T-helper 2 cell treated with Interferon-gamma antibody and Interleukin-4, amounts not matched to agents 100 ng/mL and 5 ng/mL, for 36 hours (primary cell): ENCODE data around the gene CIAO1. TPM values are rescaled to one million over a fixed set of nuclear protein-coding genes. Genes with fewer than 3 reads are reported as not detected.
"Not testable (repeated sequence)": the region's sequence is repeated elsewhere in the genome, so short reads cannot be mapped to it uniquely, and the experiment has no call there.

ENCODE experiments used
- intact Hi-C: fragments of 100-400 bp; cut with micrococcal nuclease; formaldehyde crosslinking; loops from one replicate; pipeline ENCODE4 v1.15.1; 2023
- total RNA-seq: library from RNA; stranded (reverse); gene quantifications from 2 replicates; pipeline ENCODE4 v1.2.3, GENCODE V29; 2022

CIAO1 gene
- 67.7 and 71.4 TPM in 2 replicates for total RNA-seq

DNA sequence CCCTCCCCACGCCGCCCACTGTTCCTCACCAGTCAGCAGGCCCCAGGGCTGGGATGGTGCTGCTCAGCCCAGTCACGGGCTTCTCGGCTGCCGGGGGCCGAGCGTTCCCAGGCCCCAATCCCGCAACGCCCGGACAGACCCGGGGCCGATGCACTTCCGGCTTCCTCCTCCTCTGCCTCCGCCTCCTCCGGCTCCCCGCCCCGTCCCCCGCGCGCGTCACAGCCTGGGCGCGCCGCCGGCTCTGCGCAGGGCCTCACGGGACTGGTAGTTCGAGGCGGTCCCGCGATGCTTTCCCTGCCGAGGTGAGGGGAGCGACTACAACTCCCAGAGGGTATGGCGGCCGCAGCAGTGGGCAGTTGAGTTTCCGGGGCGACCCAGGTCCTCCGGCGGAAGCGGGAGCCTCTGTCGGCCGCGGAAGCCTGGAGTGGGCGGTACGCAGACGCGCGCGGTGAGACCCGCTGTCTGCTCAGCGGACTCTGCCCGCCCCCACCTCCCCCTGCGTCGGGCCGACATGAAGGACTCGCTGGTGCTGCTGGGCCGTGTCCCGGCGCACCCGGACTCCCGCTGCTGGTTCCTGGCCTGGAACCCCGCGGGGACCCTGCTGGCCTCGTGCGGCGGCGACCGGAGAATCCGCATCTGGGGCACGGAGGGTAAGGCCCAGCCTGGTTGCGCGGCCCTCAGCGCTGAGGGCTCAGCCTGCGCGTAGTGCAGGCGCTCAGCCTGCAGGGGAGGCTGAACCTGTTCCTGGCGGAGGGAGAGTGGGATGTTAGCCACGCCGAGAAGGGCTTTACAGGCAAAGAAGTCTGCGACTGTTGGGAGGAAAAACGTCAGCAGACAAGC is at the start of gene CIAO1, which contains the start of gene TMEM127:
Gene CIAO1 (plus strand): TSS at position 386 of the 840 bp plus-strand sequence. CDS start 126 bp downstream, at position 512.
Gene TMEM127 (minus strand): TSS at position 158 of the 840 bp plus-strand sequence. CDS start 616 bp downstream, outside the sequence.
- intact Hi-C loops: loop anchor here (1.0 to 5.0 kb wide), 8 partner anchors 39 to 371 kb away; partner anchors contain the start of genes ANKRD36C, ARID5A, DUSP2 and KANSL3

DNA sequence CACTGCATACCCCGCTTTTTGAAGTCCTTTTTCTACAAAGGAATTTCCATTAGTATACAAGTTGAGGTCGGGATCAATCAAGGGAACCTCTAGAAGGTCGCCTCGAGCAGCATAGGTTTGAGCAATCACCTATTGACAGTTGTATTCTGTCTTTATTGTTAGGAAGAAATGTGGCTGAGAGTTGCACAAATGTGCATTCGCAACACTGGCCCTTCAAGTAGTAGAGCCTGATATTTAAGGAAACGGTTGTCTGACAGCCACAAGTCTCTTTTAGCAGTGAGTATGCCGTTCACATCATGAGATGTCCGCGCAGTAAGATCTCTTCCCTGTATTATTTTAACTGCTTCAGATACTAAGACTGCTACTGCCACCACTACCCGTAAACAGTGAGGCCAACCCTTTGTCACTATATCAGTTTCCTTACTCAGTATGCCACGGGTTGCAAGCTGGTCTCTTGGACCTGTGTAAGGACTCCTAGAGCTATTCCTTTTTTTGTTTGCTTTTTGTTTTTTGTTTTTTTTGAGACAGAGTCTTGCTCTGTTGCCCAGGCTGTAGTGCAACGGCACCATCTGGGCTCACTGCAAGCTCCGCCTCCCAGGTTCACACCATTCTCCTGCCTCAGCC is 47.4 kb upstream of the CIAO1 start:
- intact Hi-C loops: no loop called here

DNA sequence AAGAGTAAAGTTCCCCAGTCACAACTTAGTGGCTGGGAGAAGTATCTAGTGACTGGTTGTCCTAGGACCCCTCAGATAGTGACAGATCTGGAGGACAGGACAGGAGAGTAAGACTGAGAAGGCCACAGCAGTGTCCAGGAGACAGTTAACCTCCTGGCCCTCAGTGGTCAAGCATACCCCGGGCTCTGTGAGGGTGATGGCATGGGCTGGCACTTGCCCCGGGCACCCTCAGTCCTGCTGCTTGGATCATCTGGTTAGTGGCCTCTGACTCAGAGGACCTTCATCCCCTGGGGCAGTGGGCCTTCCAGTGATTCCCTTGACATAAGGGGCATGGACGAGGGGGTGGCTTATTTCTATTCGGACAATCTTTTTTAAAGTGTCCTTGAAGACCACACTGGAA is 46.1 kb upstream of the CIAO1 start:
- intact Hi-C loops: not testable (repeated sequence)

DNA sequence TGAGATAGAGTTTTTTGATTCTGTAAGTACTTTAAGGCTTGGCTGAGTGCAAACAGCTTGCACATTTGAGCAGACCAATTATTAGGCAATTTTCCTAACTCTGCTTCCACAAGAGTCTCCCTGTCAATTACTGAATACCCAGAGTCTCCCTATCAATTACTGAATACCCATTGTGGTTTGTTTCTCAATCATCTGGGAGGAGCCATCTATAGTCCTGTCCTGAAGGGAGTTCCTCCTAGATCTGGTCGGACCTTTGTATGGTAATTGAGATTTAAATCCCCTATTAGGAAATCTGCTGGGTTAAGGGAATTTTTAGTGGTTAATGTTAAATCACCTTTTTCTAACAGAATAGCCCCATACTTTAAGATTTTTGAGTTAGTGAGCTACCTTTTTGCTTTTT is 44.9 kb upstream of the CIAO1 start:
- intact Hi-C loops: not testable (repeated sequence)

DNA sequence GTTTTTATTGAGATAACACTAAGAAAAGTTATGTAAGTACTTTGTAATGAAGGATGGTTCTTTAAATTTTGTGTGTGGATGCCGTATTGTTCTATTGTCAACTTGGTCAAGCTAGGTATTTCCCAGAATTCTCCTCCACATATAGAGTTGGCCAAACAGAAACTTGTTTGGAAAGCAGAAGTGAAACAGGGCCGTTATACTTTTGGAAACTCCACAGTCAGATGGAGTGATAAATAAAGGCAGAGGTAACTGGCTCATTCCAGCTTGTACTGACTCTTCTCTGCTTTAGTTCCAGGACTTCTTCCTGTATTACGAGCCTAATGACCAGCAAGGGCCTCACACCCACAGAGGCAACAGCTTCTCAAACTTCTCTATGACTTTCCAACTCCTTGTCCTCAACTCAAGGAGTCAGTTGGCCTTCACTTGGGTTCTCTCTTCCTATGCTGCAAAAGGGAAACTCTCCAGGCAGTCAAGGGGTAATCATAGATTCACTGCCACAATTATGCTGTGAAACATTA is 41.0 kb upstream of the CIAO1 start:
- intact Hi-C loops: no loop called here

DNA sequence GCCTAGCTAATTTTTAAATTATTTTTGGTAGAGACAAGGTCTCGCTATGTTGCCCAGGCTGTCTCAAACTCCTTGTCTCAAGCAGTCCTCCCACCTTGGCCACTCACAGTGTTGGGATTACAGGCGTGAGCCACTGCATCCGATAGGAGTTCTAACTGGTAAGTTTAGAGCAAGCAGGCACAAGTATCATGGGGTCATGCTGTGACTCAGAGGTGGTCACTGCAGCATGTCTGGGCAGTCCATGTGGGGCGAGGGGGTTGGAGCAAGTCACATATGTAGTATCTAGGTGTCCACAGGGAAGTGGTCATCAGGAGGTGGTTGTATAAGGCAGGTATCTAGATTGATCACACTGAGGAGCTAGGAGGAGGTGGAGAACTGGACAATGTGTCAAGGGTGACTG is 34.7 kb upstream of the CIAO1 start:
- intact Hi-C loops: no loop called here

DNA sequence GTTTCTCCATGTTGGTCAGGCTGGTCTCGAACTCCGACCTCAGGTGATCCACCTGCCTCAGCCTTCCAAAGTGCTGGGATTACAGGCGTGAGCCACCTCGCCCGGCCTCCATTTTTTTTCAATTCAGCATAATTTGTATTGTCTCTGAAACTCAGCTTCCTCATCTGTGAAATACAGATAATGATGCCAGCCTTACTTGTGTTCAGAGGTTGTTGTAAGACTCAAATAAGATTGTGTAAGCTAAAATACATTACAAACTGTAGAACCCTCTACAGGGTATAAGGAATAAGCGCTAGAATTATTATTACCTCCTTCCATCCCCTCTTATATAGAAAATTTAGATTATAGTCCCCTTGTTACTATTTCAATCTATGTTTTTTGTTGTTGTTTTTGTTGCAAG is 32.6 kb upstream of the CIAO1 start:
- intact Hi-C loops: no loop called here

DNA sequence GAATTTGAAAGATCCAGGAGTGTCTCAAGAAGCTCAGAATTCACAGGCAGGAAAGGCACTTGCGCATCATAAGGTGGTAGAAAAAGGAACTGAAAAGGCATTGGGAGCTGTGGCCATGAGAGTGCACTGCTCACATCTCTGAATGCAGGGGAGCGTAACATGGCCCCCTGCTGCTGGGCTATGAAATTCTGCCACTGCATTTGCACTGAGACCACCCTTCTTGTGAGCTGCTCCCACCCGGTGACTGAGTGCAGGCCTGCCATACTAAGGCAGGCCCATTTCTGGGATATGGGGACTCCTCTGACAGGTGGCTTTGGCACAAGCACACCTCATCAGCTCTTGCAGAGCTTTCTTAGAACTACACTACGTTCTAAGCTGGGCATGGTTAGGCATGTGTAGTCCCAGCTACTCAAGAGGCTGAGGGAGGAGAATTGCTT is 32.1 kb upstream of the CIAO1 start:
- intact Hi-C loops: no loop called here

DNA sequence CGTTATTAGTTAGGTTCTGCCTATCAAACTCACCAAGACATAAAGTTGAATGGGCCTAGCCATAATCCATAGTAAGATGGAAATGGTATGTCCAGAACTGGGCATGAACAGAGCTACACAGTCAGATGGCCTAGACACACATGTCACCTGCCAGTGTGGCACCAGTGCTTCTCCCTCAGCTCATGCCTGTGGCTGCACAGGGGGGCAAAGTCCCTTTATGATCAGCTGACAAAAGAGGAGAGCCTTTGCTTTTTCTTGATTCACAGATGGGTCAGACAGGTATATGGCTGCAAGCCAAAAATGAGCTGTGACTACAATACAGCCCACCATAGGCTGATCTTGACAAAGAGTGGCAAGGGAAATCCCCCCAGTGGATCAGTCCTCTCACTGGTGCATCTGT is 29.1 kb upstream of the CIAO1 start:
- intact Hi-C loops: no loop called here

DNA sequence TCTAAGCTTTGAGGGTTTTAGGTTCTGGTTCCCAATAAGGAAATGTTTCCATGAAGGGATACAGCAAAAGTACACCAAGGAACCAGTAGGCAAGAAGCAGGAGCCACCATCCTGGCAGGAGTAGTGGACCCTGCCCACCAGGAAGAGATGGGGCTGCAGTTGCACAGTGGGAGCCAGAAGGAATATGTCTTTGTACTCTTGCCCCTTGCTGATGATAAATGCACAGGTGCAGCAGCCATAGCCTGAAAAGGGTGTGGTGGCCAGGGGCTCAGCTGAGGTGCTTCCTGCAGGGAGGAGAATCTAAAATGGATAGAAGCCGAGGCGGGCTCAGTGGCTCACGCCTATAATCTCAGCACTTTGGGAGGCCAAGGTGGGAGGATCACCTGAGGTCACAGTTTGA is 27.8 kb upstream of the CIAO1 start:
- intact Hi-C loops: no loop called here

DNA sequence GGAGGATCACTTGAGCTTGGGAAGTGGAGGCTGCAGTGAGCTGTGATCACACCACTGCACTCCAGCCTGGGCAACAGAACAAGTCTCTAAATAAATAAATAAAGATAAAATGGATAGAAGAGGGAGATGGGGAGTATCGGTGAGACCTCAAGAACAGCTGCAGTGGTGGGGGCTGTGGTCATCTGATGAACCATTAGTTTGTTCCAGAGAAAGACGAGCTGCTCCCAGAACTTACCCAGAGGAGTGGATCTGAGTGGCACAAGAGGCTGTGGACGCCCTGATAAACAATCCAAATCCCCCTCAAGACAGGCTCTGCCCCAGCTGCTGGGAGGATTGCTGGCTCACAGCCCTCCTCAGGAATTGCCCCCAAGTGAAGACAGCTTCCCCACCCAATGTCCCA is 26.9 kb upstream of the CIAO1 start:
- intact Hi-C loops: no loop called here

DNA sequence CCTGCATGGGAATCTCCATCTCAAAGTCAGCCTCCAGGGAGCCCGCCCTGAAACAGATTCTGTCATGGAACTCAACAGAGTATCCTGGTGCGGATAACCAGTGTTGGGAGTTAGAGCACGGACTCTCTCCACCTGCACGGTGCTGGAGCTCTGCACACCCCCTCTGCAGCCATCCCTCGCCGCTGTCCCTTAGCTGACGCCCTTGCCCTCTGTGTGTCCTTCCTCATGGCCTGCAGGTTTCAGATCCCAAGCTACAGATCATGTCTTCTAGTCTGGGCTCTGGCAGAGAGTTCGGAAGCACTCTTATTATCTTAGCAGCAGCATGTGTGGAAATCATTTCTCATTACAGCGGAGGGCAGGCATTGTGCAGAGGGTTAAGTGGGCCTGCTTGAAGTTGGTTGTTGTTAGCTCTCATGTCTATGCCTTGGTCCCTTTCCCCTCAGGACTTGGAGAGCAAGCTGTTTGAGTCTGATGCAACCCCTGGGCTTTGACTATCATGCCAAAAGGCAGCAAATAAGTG is 26.2 kb upstream of the CIAO1 start:
- intact Hi-C loops: no loop called here

DNA sequence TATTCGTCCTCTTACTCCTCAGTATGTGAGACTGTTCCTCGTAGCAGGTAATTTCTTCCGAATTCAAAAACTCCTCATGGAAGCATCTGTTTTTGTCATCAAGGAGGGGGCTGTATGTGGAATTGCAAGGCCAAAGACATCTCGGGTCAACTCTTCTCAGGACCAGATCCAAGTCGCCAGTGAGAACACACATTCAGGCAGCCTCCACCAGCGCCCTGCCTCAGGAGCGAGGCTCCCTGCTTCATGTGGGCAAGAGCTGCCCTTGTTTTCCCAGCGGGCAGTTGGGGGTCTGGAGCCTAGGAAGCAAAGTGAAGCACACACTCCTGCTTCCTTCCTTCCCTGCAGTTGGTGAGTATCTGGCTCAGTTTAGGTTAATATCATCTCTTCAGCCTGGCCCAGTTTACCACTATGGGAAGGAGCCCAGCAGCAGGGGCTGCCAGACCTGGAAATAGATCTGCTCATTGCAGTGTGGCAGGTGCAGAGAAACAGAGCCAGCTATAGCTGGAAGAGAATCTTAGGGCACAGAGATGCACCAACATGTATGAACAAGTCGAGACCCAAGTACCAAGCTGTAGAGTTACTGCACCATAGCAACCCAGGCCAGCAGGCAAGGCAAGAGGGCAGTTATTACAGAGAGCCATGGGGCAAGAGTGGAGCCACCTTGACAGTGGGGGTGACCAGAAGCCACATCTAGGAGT is 25.5 kb upstream of the CIAO1 start:
- intact Hi-C loops: no loop called here

DNA sequence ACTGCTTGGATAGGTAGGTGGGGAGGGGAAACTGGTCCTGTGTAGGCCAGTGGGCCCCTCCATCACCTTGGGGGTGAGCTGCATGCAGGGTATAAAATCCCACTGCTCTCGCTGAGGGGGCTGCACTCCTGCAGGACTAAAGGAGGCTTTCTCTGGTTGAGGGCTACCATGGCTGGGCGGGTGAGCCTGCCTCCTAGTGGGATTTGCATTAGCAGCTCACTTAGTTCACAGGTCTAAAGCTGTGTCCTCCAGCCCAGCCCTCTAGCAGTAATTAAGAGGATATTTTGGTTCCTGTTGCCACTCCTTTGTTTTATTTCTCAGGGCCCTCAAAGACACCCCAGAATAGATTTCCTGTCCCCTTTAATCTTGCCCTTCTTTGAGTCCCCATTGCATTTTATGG is 24.8 kb upstream of the CIAO1 start:
- intact Hi-C loops: no loop called here

DNA sequence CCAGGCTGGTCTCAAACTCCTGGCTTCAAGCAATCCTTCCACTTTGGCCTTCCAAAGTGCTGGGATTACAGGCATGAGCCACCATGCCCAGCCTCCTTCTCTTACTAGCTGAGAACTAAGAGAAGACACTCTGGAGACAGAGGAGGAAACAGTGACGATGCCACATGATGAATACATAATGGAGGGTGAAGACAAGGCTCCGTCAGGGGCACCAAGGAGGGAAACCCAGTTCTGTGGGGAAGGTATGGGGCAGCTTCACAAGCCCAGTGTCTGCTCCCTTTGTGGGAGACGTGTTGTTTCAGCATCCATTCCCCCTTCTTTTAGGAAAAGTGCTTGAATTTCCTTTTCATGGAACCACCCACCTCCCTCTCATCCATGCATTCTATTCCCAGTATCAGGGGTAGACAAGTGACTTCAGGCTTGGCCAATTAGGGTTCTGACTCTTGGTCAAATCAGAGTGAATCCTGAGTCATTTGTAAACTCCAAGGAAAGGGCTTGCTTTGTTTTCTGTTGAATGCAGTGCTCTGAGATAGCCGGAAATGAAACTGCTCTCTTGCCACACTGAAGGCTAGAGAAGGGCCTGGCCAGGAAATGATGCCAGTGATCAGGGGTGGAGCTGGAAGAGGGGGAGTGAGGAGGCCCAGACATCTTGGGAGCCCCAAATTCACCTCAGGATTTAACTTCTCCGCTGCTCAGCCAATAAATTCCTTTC is 24.0 kb upstream of the CIAO1 start:
- intact Hi-C loops: loop anchor here (1.0 kb wide), 1 partner anchor 34 kb away; the partner anchor contains the start of gene STARD7

DNA sequence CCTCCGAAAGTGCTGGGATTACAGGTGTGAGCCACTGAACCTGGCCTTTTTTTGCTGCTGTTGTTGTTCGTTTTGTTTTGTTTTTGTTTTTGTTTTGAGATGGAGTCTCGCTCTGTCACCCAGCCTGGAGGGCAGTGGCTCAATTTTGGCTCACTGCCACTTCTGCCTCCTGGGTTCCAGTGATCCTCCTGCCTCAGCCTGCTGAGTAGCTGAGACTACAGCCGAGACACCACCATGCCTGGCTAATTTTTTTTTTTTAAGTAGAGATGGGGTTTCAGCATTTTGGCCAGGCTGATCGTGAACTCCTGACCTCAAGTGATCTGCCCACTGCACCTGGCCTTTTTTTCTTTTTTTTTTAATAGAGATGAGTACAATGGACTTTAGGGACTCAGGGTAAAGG is 22.2 kb upstream of the CIAO1 start:
- intact Hi-C loops: no loop called here

DNA sequence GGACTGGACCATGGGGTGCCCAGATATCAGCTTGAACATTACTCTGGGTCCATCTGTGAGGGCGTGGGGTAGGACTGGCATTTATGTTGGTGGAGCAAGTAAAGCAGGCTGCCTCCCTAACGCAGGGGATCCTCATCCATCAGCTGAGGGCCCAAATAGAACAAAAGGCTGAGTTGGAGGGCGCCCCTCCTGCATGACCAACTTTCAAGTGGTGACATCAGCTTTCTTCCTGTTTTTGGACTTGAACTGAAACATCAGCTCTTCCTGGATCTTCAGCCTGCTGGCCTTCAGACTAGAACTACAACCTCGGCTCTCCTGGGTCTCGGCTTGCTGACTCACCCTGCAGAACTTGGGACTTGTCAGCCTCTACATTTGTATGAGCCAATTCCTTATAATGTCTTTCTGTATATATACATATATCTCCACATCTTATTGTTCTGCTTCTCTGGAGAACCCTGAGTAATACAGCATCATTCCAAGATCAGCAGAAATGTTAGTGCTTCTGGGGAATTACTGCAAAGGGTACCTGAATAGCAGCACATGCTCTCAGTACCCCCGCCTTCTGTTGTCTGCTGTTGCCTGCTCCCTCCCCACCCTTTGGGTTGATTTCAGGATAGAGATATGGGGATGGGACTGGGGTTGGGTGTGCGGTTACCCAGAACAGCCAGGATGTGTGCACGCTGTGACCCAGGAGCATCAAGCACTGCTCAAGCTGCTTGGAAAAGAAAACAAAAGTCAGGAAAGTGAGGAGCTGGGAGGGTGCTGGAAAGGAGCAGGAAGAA is 20.2 kb upstream of the CIAO1 start:
- intact Hi-C loops: no loop called here

DNA sequence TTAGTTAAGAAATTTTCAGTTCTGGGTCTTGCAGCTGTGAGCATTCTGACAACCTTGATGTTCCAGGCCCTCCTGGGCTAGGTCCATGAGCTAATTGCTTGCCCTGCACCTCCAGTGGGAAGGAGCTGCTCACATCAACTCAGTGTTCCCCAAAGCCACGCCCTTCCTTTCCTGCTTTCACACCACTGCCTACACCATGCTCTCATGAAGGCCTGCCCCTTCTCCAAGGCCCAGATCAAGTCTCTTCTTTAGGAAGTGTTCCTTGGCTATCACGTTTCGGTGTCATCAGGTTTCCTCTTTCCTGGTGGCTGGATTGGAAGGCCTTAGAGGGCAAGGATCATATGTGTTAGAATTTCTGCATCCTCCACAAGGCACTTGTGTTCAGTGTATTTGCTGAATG is 19.0 kb upstream of the CIAO1 start:
- intact Hi-C loops: no loop called here

DNA sequence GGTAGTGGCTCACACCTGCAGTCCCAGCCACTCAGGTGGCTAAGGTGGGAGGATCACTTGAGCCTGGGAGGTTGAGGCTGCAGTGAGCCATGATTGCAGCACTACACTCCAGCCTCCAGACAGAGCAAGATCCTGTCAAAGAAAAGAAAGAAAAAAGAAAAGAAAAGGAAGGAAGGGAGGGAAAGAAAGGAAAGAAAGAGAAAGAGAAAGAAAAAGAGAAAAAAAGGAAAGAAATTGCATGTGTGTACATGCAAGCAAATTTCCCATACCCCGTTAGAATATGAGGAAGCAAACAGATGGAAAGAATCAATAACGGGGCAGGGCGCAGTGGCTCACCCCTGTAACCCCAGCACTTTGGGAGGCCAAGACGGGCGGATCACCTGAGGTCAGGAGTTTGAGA is 18.1 kb upstream of the CIAO1 start:
- intact Hi-C loops: no loop called here

DNA sequence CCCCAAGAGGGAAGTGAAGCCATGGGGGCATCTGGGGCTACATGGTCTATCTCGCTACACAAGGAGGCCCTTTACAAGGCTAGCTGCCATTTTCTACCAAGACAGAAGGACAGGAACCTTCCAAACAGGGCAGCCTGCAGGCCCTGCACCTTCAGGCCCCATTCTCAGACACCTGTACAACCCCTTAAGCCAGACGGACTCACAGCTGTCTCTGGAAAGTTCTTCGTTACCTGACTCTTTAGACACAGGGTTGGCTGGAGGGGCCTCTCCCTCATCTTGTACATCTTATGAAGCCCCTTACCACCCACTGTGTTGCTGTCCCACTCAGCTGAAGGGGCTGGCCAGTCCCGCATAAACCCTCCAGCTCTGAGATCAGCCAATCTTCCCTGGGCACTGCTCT is 17.4 kb upstream of the CIAO1 start:
- intact Hi-C loops: no loop called here
